ENCODE results near the gene RAB20.

- TF ChIP-seq POLR2AphosphoS5 (IDR thresholded peaks at IDR 0.05; ENCODE audit: low read depth, low read length) = no peak
- no peak for TF ChIP-seq REST (IDR thresholded peaks at IDR 0.05; ENCODE audit: insufficient read depth in 1 of 2, low read depth in 2 of 2, low read length in 2 of 2)
- no peak for TF ChIP-seq TAF1 (IDR thresholded peaks at IDR 0.05; ENCODE audit: borderline replicate concordance, insufficient read depth, low read length)
- no peak for TF ChIP-seq SIN3A (IDR thresholded peaks at IDR 0.05; ENCODE audit: borderline replicate concordance, insufficient read depth, low read length)
- no peak for TF ChIP-seq FOXP2 (optimal IDR thresholded peaks at IDR 0.05; ENCODE audit: borderline replicate concordance, extremely low read depth, extremely low read length, insufficient read depth)
Observed at GRCh38 chr13:110509971-110510786, 51.3 kb downstream of the RAB20 start.

Measured in PFSK-1 (cell line).